Measurements from ENCODE around the gene TFF3.

- TF ChIP-seq CTCF (conservative IDR thresholded peaks at IDR 0.05 in 1 of 2, IDR thresholded peaks at IDR 0.05 in 1 of 2; ENCODE audit: extremely low read depth in 1 of 2, insufficient read depth in 1 of 2, low read depth in 1 of 2, low read length in 2 of 2) (no peak), EZH2 (IDR thresholded peaks at IDR 0.05; ENCODE audit: borderline replicate concordance, low read length) (no peak)
Observed at GRCh38 chr21:42261829-42262200, 53.4 kb downstream of the TFF3 start.

Data from mammary epithelial cell (primary cell).